ENCODE results near the gene SRP72. TPM values are rescaled to one million over a fixed set of nuclear protein-coding genes. Genes with fewer than 3 reads are reported as not detected.
A peak's percentile ranks its signal among the peaks of the same experiment; 100 is the strongest.
"Not testable (repeated sequence)": the region's sequence is repeated elsewhere in the genome, so short reads cannot be mapped to it uniquely, and the experiment has no call there.

Gene SRP72
- total and polyA plus RNA-seq, 2 of the 8 experiments (the other 6 are each of a cell fraction or from before 2014, with no cell fraction given) = 37.7 to 144 TPM

DNA sequence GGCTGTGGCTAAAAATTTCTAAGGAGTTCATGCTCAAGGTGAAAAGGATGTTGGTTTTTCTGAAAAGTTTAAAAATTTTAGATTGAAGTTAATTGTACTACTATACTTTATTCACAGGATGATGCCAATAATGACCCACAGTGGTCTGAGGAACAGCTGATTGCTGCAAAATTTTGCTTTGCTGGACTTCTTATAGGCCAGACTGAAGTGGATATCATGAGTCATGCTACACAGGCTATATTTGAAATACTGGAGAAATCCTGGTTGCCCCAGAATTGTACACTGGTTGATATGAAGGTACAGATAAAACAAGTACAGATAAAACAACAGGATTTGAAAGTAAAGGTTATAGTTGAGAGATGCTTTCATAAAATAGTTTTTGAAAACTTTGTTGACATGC is 19.1 kb upstream of the SRP72 start:
- Histone ChIP-seq H3K27ac (ENCODE audit: low read depth, low read length) (no peak overlapping the region), H3K4me1 (replicated peaks in 1 of 4; ENCODE audit: control insufficient read depth in 3 of 4, insufficient read depth in 4 of 4, low read length in 3 of 4) (no peaks in the 10 kb centered on the region), H3K23ac (ENCODE audit: insufficient read length) (no peak overlapping the region), H2BK15ac (ENCODE audit: low read length) (no peak overlapping the region), H3K14ac (ENCODE audit: insufficient read length) (no peak overlapping the region), H2AFZ (ENCODE audit: low read length) (no peak overlapping the region), H3K27me3 (replicated peaks in 1 of 4; ENCODE audit: control insufficient read depth in 3 of 4, extremely low read depth in 1 of 4, insufficient read depth in 3 of 4, low read length in 3 of 4) (no peaks in the 10 kb centered on the region), H3K9ac (replicated peaks in 1 of 4; ENCODE audit: extremely low read depth in 1 of 4, low read depth in 3 of 4, low read length in 3 of 4) (no peak overlapping the region), H3K4ac (replicated peaks; ENCODE audit: insufficient read length, low read depth, low read length) (no peak overlapping the region), H4K20me1 (replicated peaks in 1 of 2; ENCODE audit: control insufficient read depth in 1 of 2, insufficient read depth in 2 of 2, low read length in 2 of 2) (peaks cover 4 to 5% of the 10 kb centered on the region in 2 experiments), H4K91ac (replicated peaks; ENCODE audit: insufficient read length, low read length) (no peak overlapping the region), H2BK5ac (ENCODE audit: low read depth, low read length) (no peak overlapping the region), H3K36me3 (ENCODE audit: control insufficient read depth in 2 of 4, insufficient read depth in 4 of 4, low read length in 3 of 4) (peaks cover 23 to 96% (median 66%) of the 10 kb centered on the region in 4 experiments), H3K79me1 (ENCODE audit: low read depth, low read length) (no peaks in the 10 kb centered on the region), H3K9me3 (ENCODE audit: insufficient read depth in 2 of 2, low read depth in 1 of 2, low read length in 1 of 2) (no peaks in the 10 kb centered on the region), H2AK5ac (ENCODE audit: low read depth, low read length) (no peak overlapping the region), H2BK12ac (ENCODE audit: low read depth, low read length) (no peak overlapping the region), H3K4me3 (ENCODE audit: extremely low read depth in 1 of 4, insufficient read depth in 2 of 4, low read depth in 3 of 4, low read length in 4 of 4) (no peak overlapping the region), H2BK120ac (replicated peaks; ENCODE audit: low read depth, low read length) (no peak overlapping the region), H3K4me2 (ENCODE audit: insufficient read depth in 1 of 2, low read depth in 2 of 2, low read length in 2 of 2) (no peak overlapping the region), H4K5ac (ENCODE audit: insufficient read length, low read depth, low read length) (no peak overlapping the region), H3K23me2 (ENCODE audit: low read depth, low read length) (no peaks in the 10 kb centered on the region), H3K56ac (replicated peaks; ENCODE audit: insufficient read length, low read depth, low read length) (no peak overlapping the region), H3K79me2 (ENCODE audit: control insufficient read depth in 1 of 2, insufficient read depth in 2 of 2, low read length in 2 of 2) (peaks cover 0 to 50% of the 10 kb centered on the region in 2 experiments; a peak in 3 of 4 replicates), H2BK20ac (ENCODE audit: low read length) (no peak overlapping the region), H3K18ac (ENCODE audit: extremely low read depth, low read length) (no peak overlapping the region), H4K8ac (ENCODE audit: extremely low read depth, insufficient read depth, low read length) (no peak overlapping the region)
- TF ChIP-seq SP1 (IDR thresholded peaks at IDR 0.05; ENCODE audit: low read depth, low read length) (no peak), GABPA (IDR thresholded peaks at IDR 0.05; ENCODE audit: borderline replicate concordance, insufficient read depth, low read length) (no peak)
- ChIA-PET POLR2A (ENCODE audit: partially characterized antibody) (interaction anchor here (1.6 to 1.9 kb wide), 2 partner anchors 11 to 17 kb away, joined by 6 read pairs; no protein-coding TSS in a partner anchor), CTCF (ENCODE audit: partially characterized antibody) (interaction anchor here (0.7 kb wide), 1 partner anchor 124 kb away, joined by 3 read pairs; no protein-coding TSS in a partner anchor)
- peak; percentile 19 for FAIRE-seq
- no peak for DNase-seq (ENCODE audit: low read depth in 1 of 2, low spot score in 2 of 2)

- H2BK20ac ChIP-seq (ENCODE audit: low read length); H3K4me1 ChIP-seq (replicated peaks in 1 of 4; ENCODE audit: control insufficient read depth in 3 of 4, insufficient read depth in 4 of 4, low read length in 3 of 4); H4K20me1 ChIP-seq (replicated peaks in 1 of 2; ENCODE audit: control insufficient read depth in 1 of 2, insufficient read depth in 2 of 2, low read length in 2 of 2); H3K79me1 ChIP-seq (ENCODE audit: low read depth, low read length); H3K23me2 ChIP-seq (ENCODE audit: low read depth, low read length); H2BK5ac ChIP-seq (ENCODE audit: low read depth, low read length); CTCF ChIA-PET (ENCODE audit: partially characterized antibody); H4K8ac ChIP-seq (ENCODE audit: extremely low read depth, insufficient read depth, low read length); H3K4me2 ChIP-seq (ENCODE audit: insufficient read depth in 1 of 2, low read depth in 2 of 2, low read length in 2 of 2); FAIRE-seq; H3K23ac ChIP-seq (ENCODE audit: insufficient read length); H3K18ac ChIP-seq (ENCODE audit: extremely low read depth, low read length); H3K27me3 ChIP-seq (replicated peaks in 1 of 4; ENCODE audit: control insufficient read depth in 3 of 4, extremely low read depth in 1 of 4, insufficient read depth in 3 of 4, low read length in 3 of 4); H2BK12ac ChIP-seq (ENCODE audit: low read depth, low read length); H3K9ac ChIP-seq (replicated peaks in 1 of 4; ENCODE audit: extremely low read depth in 1 of 4, low read depth in 3 of 4, low read length in 3 of 4); H3K27ac ChIP-seq (ENCODE audit: low read depth, low read length); H2BK15ac ChIP-seq (ENCODE audit: low read length); H2AFZ ChIP-seq (ENCODE audit: low read length); H3K4me3 ChIP-seq (ENCODE audit: extremely low read depth in 1 of 4, insufficient read depth in 2 of 4, low read depth in 3 of 4, low read length in 4 of 4); H4K5ac ChIP-seq (ENCODE audit: insufficient read length, low read depth, low read length); H2BK120ac ChIP-seq (replicated peaks; ENCODE audit: low read depth, low read length); H3K9me3 ChIP-seq (ENCODE audit: insufficient read depth in 2 of 2, low read depth in 1 of 2, low read length in 1 of 2); H2AK5ac ChIP-seq (ENCODE audit: low read depth, low read length); H3K14ac ChIP-seq (ENCODE audit: insufficient read length); DNase-seq (ENCODE audit: low read depth in 1 of 2, low spot score in 2 of 2); H3K4ac ChIP-seq (replicated peaks; ENCODE audit: insufficient read length, low read depth, low read length); H3K56ac ChIP-seq (replicated peaks; ENCODE audit: insufficient read length, low read depth, low read length); H4K91ac ChIP-seq (replicated peaks; ENCODE audit: insufficient read length, low read length): not testable (repeated sequence)
- H3K36me3 ChIP-seq (ENCODE audit: control insufficient read depth in 2 of 4, insufficient read depth in 4 of 4, low read length in 3 of 4) = peaks cover 33 to 96% (median 72%) of the 10 kb centered on the region in 4 experiments
- WGBS, 2 experiments (ENCODE audit: extremely low coverage in 1 of 2, insufficient coverage in 1 of 2, insufficient read length in 1 of 2, insufficient replicate concordance in 2 of 2, low coverage in 1 of 2, low lambda C conversion rate in 2 of 2, missing lambda C conversion rate in 1 of 2) = 95% methylated on average over 4 of the region's 4 CpGs; no CpG with 5 or more reads in 1 of the 2 experiments
- POLR2A ChIA-PET (ENCODE audit: partially characterized antibody) = interaction anchor here (1.2 to 1.9 kb wide), 3 partner anchors 10 to 16 kb away, joined by 6 read pairs; no protein-coding TSS in a partner anchor
- H3K79me2 ChIP-seq (ENCODE audit: control insufficient read depth in 1 of 2, insufficient read depth in 2 of 2, low read length in 2 of 2) = peaks cover 0 to 39% of the 10 kb centered on the region in 2 experiments; a peak in 2 of 4 replicates
Measured at GRCh38 chr4:56449475-56449874, 17.9 kb upstream of the SRP72 start.
